MCF 10A (cell line): Measurements from ENCODE around the gene ZDHHC22. TPM values are rescaled to one million over a fixed set of nuclear protein-coding genes. Genes with fewer than 3 reads are reported as not detected.

Experiments
- Bru-seq: library from RNA; stranded (reverse); fragments of 400-500 nt; gene quantifications from one replicate; lab custom pipeline; 2021; lab: Mats Ljungman, UMichigan
- BruChase-seq, 2 experiments: library from RNA; stranded (reverse); fragments of 400-500 nt; gene quantifications; one replicate each; lab custom pipeline; 2021; lab: Mats Ljungman, UMichigan
- BruUV-seq: library from RNA; stranded (reverse); fragments of 400-500 nt; replicated peaks from 2 replicates; lab custom pipeline; 2021; lab: Mats Ljungman, UMichigan
- CTCF ChIA-PET: fragments of 300-600 bp; sonication (Branson Sonifier 250); formaldehyde crosslinking; extraction: SDS; loops from one replicate; lab custom pipeline; 2021; ENCODE audit warnings: antibody characterized with exemption, inconsistent platforms; lab: Yijun Ruan, JAX
- POLR2A ChIA-PET: fragments of 300-600, 350-650 bp; sonication (Branson Sonifier 250); formaldehyde crosslinking; extraction: SDS; loops from one replicate; lab custom pipeline; 2020; ENCODE audit warnings: antibody characterized with exemption, inconsistent platforms; lab: Yijun Ruan, JAX
- DNase-seq: peaks from one replicate; pipeline ENCODE4 v3.0.0-alpha.2; 2018; ENCODE audit not compliant: unreplicated experiment
- H3K27ac Mint-ChIP-seq: one replicate; pipeline ENCODE4 v1.8.0; 2022; ENCODE audit warnings: mild to moderate bottlenecking, low read depth, mixed read lengths; ENCODE audit not compliant: unreplicated experiment
- H3K27me3 Mint-ChIP-seq: one replicate; pipeline ENCODE4 v1.8.0; 2022; ENCODE audit warnings: mixed read lengths; ENCODE audit not compliant: insufficient read depth, unreplicated experiment
- H3K36me3 Mint-ChIP-seq: one replicate; pipeline ENCODE4 v1.8.0; 2022; ENCODE audit warnings: mild to moderate bottlenecking, moderate library complexity, mixed read lengths; ENCODE audit not compliant: insufficient read depth, unreplicated experiment
- H3K4me1 Mint-ChIP-seq: one replicate; pipeline ENCODE4 v1.8.0; 2022; ENCODE audit warnings: mixed read lengths; ENCODE audit not compliant: insufficient read depth, unreplicated experiment
- H3K4me3 Mint-ChIP-seq: one replicate; pipeline ENCODE4 v1.8.0; 2022; ENCODE audit warnings: mild to moderate bottlenecking, moderate library complexity, mixed read lengths; ENCODE audit not compliant: unreplicated experiment
- H3K9me3 Mint-ChIP-seq: one replicate; pipeline ENCODE4 v1.8.0; 2022; ENCODE audit warnings: mixed read lengths; ENCODE audit not compliant: unreplicated experiment
- CTCF ChIP-seq: fragments of 200-600 bp; IDR thresholded peaks from one replicate; pipeline ENCODE4 v1.8.0; 2022; ENCODE audit warnings: antibody characterized with exemption, mild to moderate bottlenecking; ENCODE audit not compliant: unreplicated experiment
- intact Hi-C: fragments of 100-400 bp; cut with micrococcal nuclease; formaldehyde crosslinking; loops from 2 replicates; pipeline ENCODE4 v1.14.1; 2022
- long read RNA-seq: library from polyadenylated mRNA; stranded (forward); transcript quantifications from one replicate; pipeline ENCODE4 v2.0.0, GENCODE V29; 2022
- total RNA-seq: library from RNA; stranded (reverse); gene quantifications from 2 replicates; pipeline ENCODE4 v1.2.3, GENCODE V29; 2022

The ZDHHC22 gene
- total RNA-seq (not detected in 2 replicates), Bru-seq, nascent RNA (not detected), BruChase-seq, experiment 1, labeled RNA remaining after a 6-hour chase (not detected), BruChase-seq, experiment 2, labeled RNA remaining after a 2-hour chase (not detected)
- long read RNA-seq = 0 reads

GRCh38 chr14:77141214-77142004, at the start of gene ZDHHC22:
Gene ZDHHC22 (minus strand): TSS chr14:77141791. CDS start chr14:77139738, 2,053 bp downstream.
- intact Hi-C loops = no loop called here
- peak within 1 kb of the TSS; percentile 32 for H3K4me3 Mint-ChIP-seq
- CTCF ChIA-PET = interaction anchor here (0.7 to 3.6 kb wide), 3 partner anchors 11 to 463 kb away, joined by 6 to 25 read pairs (median 9); no protein-coding TSS in a partner anchor
- DNase-seq = no peak
- TF ChIP-seq CTCF = peak; percentile 25
- POLR2A ChIA-PET = interaction anchor here (0.6 to 1.4 kb wide), 3 partner anchors 9 to 88 kb away, joined by 3 to 5 read pairs (median 3); no protein-coding TSS in a partner anchor
- H3K9me3 Mint-ChIP-seq = no peaks in the 10 kb centered on the region
- no peaks in the 10 kb centered on the region for H3K36me3 Mint-ChIP-seq
- H3K27me3 Mint-ChIP-seq = peaks cover 89% of the 10 kb centered on the region
- H3K4me1 Mint-ChIP-seq = no peaks in the 10 kb centered on the region
- H3K27ac Mint-ChIP-seq = no peak within 1 kb of the TSS
- BruUV-seq = no TSS peak

GRCh38 chr14:77190977-77191376, 49.4 kb upstream of the ZDHHC22 start:
- Mint-ChIP-seq H3K27me3 (no peaks in the 10 kb centered on the region), H3K4me3 (no peak overlapping the region)
- DNase-seq = no peak

GRCh38 chr14:77189479-77189878, 47.9 kb upstream of the ZDHHC22 start:
- Mint-ChIP-seq H3K4me3 (no peak overlapping the region), H3K27me3 (no peaks in the 10 kb centered on the region), H3K9me3 (no peaks in the 10 kb centered on the region), H3K4me1 (peaks cover 29% of the 10 kb centered on the region), H3K27ac (no peak overlapping the region), H3K36me3 (no peaks in the 10 kb centered on the region)
- ChIA-PET CTCF (interaction anchor here (1.0 to 2.7 kb wide), 5 partner anchors 18 to 314 kb away, joined by 3 to 12 read pairs (median 5); no protein-coding TSS in a partner anchor), POLR2A (interaction anchor here (1.2 kb wide), 1 partner anchor 17 kb away, joined by 3 read pairs; no protein-coding TSS in a partner anchor)
- no peak for DNase-seq
- BruUV-seq = no TSS peak
- intact Hi-C loops = no loop called here
- no peak for TF ChIP-seq CTCF

More at GRCh38 chr14:77190977-77191376, 49.4 kb upstream of the ZDHHC22 start:
- H3K4me1 Mint-ChIP-seq = peaks cover 19% of the 10 kb centered on the region
- intact Hi-C loops = no loop called here
- CTCF ChIA-PET = interaction anchor here (0.6 to 1.7 kb wide), 6 partner anchors 16 to 124 kb away, joined by 3 to 7 read pairs (median 4); no protein-coding TSS in a partner anchor
- POLR2A ChIA-PET = interaction anchor here (0.6 to 0.7 kb wide), 2 partner anchors 92 to 116 kb away, joined by 3 to 6 read pairs; partner anchors contain the start of gene CIPC
- TF ChIP-seq CTCF = no peak
- no peak overlapping the region for H3K27ac Mint-ChIP-seq
- H3K36me3 Mint-ChIP-seq = no peaks in the 10 kb centered on the region
- H3K9me3 Mint-ChIP-seq = no peaks in the 10 kb centered on the region
- BruUV-seq = no TSS peak

GRCh38 chr14:77187649-77188012, 46.0 kb upstream of the ZDHHC22 start:
- Mint-ChIP-seq H3K36me3 (peaks cover 9% of the 10 kb centered on the region), H3K4me3 (no peak overlapping the region), H3K9me3 (no peaks in the 10 kb centered on the region), H3K27me3 (no peaks in the 10 kb centered on the region), H3K27ac (peak overlapping the region; percentile 89), H3K4me1 (peaks cover 38% of the 10 kb centered on the region)
- ChIA-PET CTCF (interaction anchor here (0.8 to 7.6 kb wide), 3 partner anchors 25 to 128 kb away, joined by 3 to 44 read pairs (median 12); no protein-coding TSS in a partner anchor), POLR2A (interaction anchor here (1.0 to 1.8 kb wide), 5 partner anchors 11 to 189 kb away, joined by 3 to 9 read pairs (median 5); partner anchors contain the start of genes SAMD15 and TMED8)
- BruUV-seq = no TSS peak
- no peak for DNase-seq
- intact Hi-C loops = no loop called here
- no peak for TF ChIP-seq CTCF
